GM19452 (cell line): Measurements from ENCODE around the gene LPO.

Experiments used
- ATAC-seq: cut with Tn5 transposase; IDR thresholded peaks from one replicate; pipeline ENCODE4 v1.9.1; 2021; ENCODE audit not compliant: unreplicated experiment

The LPO gene

GRCh38 chr17:58238147-58238634 lies at the start of gene LPO:
Gene LPO, plus strand, starts transcription at chr17:58238584. Its CDS starts 4,396 bp downstream, at chr17:58242980.
- no peak for ATAC-seq

DNA sequence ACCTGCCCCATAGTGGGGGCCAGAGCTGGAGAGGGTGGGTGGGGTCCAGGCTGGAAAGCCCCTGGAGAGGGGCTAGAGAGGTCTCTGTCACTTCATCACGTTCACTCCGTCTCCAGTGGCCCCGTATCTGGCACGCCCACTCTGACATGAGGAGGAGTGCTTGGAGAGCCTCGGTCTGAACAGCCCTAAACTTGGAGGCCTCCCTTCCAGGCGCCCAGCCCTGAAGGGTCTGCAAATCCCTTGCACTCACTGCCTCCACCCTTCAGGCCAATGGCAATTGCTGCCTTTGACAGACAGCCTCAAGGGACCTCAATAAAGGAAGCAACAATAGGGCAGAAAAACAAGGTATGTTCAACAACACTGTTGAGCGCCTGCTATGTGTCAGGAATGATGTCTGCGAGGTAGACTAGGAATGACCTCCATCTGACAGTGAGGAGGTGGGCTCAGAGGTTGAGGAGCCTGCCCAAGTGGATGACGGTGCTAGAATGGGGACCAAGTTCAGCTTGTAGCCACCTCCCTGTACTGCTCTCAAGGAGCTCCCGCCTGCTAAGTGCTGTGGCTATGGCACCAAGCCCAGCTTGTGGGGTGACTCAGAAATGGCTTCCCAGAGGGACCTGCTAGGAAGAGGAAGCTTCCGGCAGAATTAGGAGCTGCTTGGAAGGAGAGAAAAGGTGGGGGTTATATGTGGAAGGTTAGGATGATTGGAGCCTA lies 48.8 kb upstream of the LPO start:
- ATAC-seq = no peak

DNA sequence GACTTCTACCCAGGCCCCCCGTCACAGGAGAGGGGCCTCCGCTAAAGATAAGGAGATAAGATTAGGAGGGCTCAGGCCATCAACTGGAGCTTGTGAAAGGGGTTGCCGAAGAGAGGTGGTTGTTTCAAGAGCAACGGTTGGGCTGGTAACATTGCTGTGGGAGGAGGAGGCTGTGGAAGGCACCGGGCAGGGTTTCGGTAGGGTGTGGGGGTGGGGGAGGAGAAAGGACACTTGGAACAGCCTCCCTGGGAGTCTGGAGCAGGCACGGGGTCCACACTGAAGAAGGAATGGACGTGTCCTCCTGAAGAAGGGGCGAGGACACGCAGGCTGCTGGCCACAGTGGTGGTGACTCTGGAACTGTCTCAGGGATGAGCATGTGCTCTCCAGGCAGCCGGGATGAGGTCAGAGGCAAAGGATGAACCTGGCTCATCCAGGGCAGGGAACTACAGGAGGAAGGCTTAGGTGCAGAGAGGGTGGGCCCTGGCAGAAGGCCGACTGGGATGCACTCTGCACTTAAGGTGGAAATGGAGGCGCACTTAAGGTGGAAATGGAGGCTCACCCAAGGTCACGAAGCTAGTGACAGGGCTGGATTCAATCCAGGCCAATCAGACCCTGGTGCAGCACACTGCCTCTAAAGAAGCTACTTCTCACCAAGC lies 47.0 kb upstream of the LPO start:
- ATAC-seq = no peak

GRCh38 chr17:58192612-58193011 lies 45.8 kb upstream of the LPO start, which contains the start of gene EPX:
Gene EPX, plus strand, starts transcription at chr17:58192726. Its CDS starts 121 bp downstream, at chr17:58192847.
- ATAC-seq = no peak

GRCh38 chr17:58193641-58194255 lies 44.6 kb upstream of the LPO start:
- ATAC-seq = no peak

DNA sequence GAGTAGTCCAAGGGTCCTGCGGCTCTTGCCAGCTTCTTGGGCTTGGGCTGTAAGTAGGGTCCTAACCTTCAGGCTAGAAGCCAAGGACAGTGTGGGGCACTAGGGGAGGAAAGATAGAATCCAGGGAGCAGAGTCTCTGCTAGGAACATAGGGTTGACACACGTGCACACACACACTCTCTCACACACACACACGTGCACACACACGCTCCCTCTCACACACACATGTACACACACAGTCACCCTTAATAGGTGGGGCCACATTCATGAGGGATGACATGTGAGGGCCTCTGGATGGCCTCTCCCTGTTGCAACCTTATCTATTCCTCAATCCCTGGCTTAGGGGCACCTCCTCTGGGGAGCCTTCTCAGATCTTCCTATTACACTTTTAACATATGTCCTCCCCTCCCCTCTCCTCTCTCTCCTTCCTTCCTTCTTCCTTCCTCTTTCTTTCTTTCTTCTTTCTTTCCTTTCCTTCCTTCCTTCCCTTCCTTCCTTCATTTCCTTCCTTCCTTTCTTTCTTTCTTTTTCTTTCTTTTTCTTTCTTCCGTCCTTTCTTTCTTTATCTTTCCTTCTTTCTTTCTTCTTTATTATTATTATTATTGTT lies 42.8 kb upstream of the LPO start:
- ATAC-seq = no peak

DNA sequence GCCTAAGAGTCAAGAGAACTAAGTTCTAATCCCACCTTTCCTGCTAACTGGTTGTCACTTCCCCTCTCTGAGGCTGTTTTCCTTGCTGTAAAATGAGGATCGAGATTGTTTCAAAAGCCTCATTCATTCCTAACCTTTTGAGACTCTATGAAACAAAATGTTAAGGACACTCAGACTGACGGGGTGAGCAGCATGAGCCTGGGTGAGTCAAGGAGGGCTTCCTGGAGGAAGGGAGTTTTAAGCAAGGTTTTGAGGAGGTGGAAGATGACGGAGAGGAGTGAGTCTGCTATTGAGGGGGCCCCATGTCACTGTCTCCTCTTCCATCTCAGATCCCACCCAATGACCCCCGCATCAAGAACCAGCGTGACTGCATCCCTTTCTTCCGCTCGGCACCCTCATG lies 41.8 kb upstream of the LPO start:
- ATAC-seq = no peak

- ATAC-seq = no peak
Observed at GRCh38 chr17:58200024-58200633, 38.3 kb upstream of the LPO start.

- no peak for ATAC-seq
Observed at GRCh38 chr17:58202859-58203258, 35.5 kb upstream of the LPO start.

DNA sequence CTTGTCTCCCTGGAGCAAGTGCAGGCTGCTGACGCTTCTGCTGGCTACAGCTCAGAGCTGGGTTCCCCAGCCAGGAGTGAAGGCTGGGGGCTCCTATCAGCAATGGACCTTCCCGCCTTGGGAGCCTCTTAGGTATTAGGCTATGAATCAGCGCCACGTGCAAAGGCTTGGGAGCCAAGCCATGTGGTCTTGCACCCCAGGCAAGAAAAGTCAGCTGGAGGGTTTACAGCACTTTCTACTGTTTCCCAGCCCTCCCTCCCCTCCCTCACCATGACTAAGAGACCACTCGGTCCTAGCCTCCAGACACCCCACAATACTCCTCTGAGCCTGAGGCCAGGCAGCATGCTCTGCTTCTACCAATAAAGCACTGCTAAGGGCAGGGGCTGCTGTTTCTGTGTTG lies 33.6 kb upstream of the LPO start:
- ATAC-seq = no peak

DNA sequence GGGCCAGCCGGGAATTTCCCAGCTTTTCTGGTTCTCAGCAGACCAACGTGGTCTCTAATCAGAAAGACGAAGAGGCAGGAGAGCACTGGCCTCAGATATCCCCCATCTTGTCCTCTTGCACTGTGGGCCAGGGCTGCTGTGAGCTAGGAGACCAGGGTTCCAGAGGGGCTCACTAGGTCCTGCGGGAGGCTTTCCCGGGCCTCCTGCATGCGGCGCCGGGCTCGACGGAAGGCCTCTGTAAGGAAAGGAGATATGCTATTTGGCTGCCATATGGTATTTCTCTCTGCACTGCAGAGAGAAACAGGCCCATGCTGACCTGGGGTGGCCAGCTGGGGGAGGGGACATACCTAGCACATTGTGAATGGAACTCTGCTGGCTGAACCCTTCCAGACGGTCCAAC lies 32.4 kb upstream of the LPO start:
- no peak for ATAC-seq

DNA sequence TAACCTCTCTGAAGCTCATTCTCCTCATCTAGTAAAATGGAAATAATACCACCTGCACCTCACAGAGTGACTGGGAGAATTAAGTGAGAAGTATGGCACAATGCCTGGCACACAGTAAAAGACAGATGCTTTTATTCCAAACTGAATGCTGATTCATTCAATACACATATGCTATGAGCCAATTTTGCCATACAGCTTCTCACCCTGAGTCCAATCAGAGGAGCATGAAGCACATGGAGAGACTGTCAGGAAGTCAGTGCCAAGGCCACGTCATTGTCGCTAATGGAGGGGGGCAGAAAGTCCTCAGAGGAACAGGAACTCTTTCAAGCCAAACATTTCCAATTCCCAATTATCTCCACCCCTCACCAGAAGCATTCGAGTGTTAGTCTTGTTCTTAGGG lies 30.9 kb upstream of the LPO start:
- ATAC-seq = no peak

DNA sequence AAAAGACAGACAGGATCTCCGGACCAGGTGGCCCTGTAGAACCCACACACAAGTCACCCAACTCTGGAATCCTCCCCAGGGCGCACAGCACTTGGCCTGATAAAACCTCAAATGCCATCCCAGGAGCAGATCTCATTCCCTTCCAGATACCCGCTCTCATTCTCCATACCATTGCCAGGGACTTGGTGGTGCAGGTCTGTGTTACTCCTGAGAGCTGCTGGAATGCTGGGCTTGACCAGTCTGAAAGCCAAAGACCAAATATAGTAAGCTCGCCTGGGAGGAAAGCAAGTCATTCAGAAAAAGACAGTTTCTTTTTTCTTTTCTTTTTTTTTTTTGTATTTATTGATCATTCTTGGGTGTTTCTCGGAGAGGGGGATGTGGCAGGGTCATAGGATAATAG lies 30.0 kb upstream of the LPO start:
- no peak for ATAC-seq

GRCh38 chr17:58210922-58211321 lies 27.5 kb upstream of the LPO start:
- no peak for ATAC-seq

- no peak for ATAC-seq
Observed at GRCh38 chr17:58215685-58216084, 22.7 kb upstream of the LPO start.

- ATAC-seq = no peak
Observed at GRCh38 chr17:58217766-58218165, 20.6 kb upstream of the LPO start.

- ATAC-seq = peak; percentile 94
Observed at GRCh38 chr17:58219007-58219788, 19.2 kb upstream of the LPO start, which contains the start of gene MKS1. Gene MKS1, minus strand, starts transcription at chr17:58219255. Its CDS starts 25 bp downstream, at chr17:58219230.

DNA sequence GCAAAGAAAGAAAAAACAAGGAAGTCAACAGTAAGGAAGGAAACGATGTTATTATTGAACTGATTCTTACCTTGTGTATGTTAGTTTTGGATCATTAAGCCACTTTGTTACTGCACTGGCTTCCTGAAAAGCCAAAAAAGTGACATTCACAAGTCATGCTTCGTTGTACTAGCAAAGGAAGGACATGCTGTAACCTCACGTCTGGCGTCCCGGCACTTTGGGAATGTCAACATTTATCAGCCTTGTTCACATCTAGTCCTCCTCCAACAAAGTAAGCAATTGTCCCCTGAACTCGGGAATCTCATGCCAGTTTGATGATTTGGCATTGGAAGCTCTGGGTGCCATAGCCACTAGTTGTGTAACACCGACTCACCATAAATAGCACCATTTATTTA lies 18.6 kb upstream of the LPO start:
- no peak for ATAC-seq

- ATAC-seq = no peak
Observed at GRCh38 chr17:58224315-58224714, 14.1 kb upstream of the LPO start.

- no peak for ATAC-seq
Observed at GRCh38 chr17:58227733-58228132, 10.7 kb upstream of the LPO start.
